ENCODE results near the gene NEK2.

GRCh38 chr1:211634931-211635330, 40.5 kb downstream of the NEK2 start:
- no peak for TF ChIP-seq CTCF (conservative IDR thresholded peaks at IDR 0.05)
- TF ChIP-seq EZH2 (IDR thresholded peaks at IDR 0.05; ENCODE audit: low read depth), result no peak

Measured in PC-9 (cell line).